Activated CD8-positive, alpha-beta T cell treated with anti-CD3 and anti-CD28 coated beads, Interleukin-2, amount 10 ng/mL, durations not matched to agents 7 days and 5 days (primary cell): Measurements from ENCODE around the gene LHPP. TPM values are rescaled to one million over a fixed set of nuclear protein-coding genes. Genes with fewer than 3 reads are reported as not detected.
A peak's percentile ranks its signal among the peaks of the same experiment; 100 is the strongest.

Experiments used
- ATAC-seq: fragments of 150-1000 bp; cut with Tn5 transposase; one replicate; pipeline ENCODE4 v1.10.0; 2021; ENCODE audit warnings: moderate library complexity
- CTCF ChIA-PET: fragments of 350-600 bp; sonication (Branson Sonifier 250); formaldehyde crosslinking; loops from one replicate; lab custom pipeline; 2021; ENCODE audit warnings: antibody characterized with exemption; lab: Charles Lee
- POLR2A ChIA-PET: fragments of 350-600 bp; sonication (Branson Sonifier 250); formaldehyde crosslinking; loops from one replicate; lab custom pipeline; 2021; ENCODE audit warnings: antibody characterized with exemption; lab: Charles Lee
- DNase-seq: peaks from one replicate; pipeline ENCODE4 v3.0.0-alpha.2; 2020
- H3K27ac Mint-ChIP-seq: one replicate; pipeline ENCODE4 v1.8.0; 2021; ENCODE audit warnings: mild to moderate bottlenecking, mixed read lengths
- H3K27me3 Mint-ChIP-seq: one replicate; pipeline ENCODE4 v1.8.0; 2021; ENCODE audit warnings: low read depth, mixed read lengths
- H3K36me3 Mint-ChIP-seq: one replicate; pipeline ENCODE4 v1.8.0; 2021; ENCODE audit warnings: low read depth, mixed read lengths
- H3K4me1 Mint-ChIP-seq: one replicate; pipeline ENCODE4 v1.8.0; 2021; ENCODE audit warnings: low read depth, mixed read lengths
- H3K4me3 Mint-ChIP-seq: one replicate; pipeline ENCODE4 v1.8.0; 2021; ENCODE audit warnings: mild to moderate bottlenecking, mixed read lengths
- H3K9me3 Mint-ChIP-seq: one replicate; pipeline ENCODE4 v1.8.0; 2022; ENCODE audit warnings: mixed read lengths; ENCODE audit not compliant: insufficient read depth
- total RNA-seq, 2 experiments: library from RNA; stranded (reverse); gene quantifications; one replicate each; pipeline ENCODE4 v1.2.3, GENCODE V29; 2021

Gene LHPP
- total RNA-seq, 2 experiments from 2014 or later, result 24.7 to 25.7 TPM

DNA sequence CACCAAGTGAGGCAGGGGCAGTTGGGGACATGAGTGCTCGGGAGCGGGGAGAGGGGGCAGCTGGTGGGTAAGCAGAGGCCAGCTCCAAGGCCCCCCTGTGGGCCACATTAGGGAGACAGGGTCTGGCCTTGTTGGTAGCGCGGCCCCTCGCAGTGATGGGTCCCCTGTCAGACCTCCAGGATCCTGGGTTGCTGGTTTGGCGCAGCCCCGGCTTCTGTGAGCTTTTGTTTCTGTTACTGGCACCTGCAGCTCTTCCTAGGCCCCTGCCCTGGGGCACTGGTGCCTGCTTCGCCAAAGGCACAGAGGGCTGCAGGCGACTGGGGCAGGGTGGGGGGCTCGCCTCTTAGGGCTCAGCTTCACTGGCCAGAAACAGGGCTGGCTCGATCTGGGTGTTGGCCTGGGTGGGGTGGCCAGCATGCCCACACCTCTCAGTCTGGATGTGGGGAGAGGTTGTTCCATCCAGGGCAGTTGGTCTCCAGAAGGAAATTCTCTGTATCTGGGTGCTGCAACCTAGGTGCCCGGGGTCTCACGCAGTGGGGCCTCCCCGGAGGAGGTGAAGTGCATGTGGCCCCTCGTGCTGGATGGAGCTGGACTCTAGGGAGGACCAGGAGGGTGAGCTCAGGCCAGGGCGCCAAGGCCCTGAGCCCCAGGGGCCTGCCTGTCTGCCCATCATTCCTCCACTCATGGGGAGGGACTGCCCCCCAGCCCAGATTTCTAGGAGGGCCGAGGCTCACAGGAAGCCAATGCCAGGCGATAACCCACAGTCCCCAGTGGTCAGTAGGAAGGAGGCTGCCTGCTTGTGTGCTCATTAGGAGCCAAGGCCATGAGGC lies 138.6 kb downstream of the LHPP start:
- no peaks in the 10 kb centered on the region for H3K9me3 Mint-ChIP-seq
- no peaks in the 10 kb centered on the region for H3K36me3 Mint-ChIP-seq
- ChIA-PET CTCF (no interaction called here), POLR2A (no interaction called here)
- no peak overlapping the region for H3K4me3 Mint-ChIP-seq
- H3K27ac Mint-ChIP-seq, result no peak overlapping the region
- no peaks in the 10 kb centered on the region for H3K4me1 Mint-ChIP-seq
- ATAC-seq, result no peak
- H3K27me3 Mint-ChIP-seq, result no peaks in the 10 kb centered on the region
- no peak for DNase-seq

DNA sequence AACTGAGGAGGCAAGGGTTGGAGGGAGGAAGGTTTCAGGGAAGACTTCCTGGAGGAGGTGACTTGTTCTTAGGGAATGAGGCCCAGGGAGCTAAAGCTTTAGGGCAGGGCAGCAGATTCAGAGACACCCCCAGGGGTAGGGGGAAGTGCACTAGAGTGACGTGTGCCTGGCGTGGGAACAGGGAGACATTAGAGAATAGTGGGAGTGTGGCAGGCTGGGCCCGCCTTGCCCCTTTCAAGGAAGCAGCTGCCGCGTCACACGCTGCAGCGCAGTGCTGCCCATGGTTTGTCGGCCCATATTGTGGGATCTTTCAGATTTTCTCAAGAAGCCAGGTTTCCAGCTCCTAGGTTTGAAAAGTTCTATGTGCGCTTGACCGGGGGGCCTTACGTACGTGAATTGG lies 139.4 kb downstream of the LHPP start:
- no peak for DNase-seq
- POLR2A ChIA-PET, result no interaction called here
- H3K36me3 Mint-ChIP-seq, result no peaks in the 10 kb centered on the region
- H3K4me3 Mint-ChIP-seq, result no peak overlapping the region
- no peak overlapping the region for H3K27ac Mint-ChIP-seq
- no peaks in the 10 kb centered on the region for H3K27me3 Mint-ChIP-seq
- H3K4me1 Mint-ChIP-seq, result no peaks in the 10 kb centered on the region
- CTCF ChIA-PET, result no interaction called here
- no peak for ATAC-seq
- no peaks in the 10 kb centered on the region for H3K9me3 Mint-ChIP-seq

DNA sequence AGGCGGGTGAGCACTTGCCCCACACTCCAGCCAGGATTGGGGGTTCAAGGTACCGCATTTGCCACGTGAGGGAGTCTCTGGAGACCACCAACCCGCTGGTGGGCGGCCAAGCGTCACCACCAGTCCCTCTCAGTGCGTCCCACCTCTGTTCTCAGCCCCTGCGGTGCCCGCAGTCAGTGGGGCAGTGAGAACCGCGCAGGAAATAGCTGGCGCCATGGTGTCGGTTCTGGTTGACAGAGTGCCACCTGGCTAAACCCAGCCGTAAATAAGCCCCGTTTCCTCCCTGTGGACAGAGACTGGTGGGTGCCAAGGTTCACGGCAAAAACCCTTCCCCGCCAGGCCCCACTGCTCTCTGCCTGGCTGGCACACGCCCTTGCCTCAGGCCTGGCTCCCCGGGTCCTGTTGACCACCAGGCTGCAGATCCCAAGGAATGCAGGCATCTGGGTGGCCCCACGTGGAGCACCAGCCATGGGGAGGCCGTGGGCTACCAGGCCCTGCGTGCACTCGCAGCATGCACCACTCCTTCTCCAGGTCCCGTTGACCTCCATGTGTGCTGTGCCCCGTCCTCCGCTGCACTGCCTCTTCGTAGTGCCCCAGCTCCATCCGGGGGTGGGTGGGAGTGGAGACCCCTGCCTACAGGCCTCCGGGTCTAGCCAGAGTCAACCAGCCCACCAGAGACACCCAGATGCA lies 140.0 kb downstream of the LHPP start:
- Mint-ChIP-seq H3K36me3 (no peaks in the 10 kb centered on the region), H3K4me3 (no peak overlapping the region), H3K4me1 (no peaks in the 10 kb centered on the region), H3K27me3 (no peaks in the 10 kb centered on the region), H3K27ac (no peak overlapping the region), H3K9me3 (no peaks in the 10 kb centered on the region)
- ATAC-seq, result no peak
- DNase-seq, result no peak
- ChIA-PET CTCF (no interaction called here), POLR2A (no interaction called here)

DNA sequence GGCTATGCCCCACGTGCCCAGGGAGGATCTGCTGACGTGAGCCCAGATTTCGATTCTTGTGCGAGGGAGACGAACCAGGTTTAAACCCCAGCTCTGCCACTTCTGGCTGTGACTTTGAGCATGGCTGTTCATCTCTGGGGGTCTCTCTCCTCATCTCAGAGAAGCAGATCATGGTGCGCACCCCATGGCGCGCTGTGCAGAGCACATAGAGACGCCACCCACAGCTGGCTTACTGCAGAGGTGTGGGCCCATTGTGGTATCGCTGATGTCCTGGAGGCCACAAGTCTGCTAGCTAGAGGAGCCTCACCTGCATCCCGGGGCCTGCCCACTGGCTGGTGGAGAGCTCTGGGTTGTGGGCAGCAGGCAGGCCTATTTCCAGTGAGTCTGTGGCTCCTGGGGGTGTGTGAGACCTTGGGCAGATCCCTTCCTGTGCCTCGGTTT lies 140.5 kb downstream of the LHPP start:
- no peaks in the 10 kb centered on the region for H3K9me3 Mint-ChIP-seq
- CTCF ChIA-PET, result no interaction called here
- no peaks in the 10 kb centered on the region for H3K4me1 Mint-ChIP-seq

DNA sequence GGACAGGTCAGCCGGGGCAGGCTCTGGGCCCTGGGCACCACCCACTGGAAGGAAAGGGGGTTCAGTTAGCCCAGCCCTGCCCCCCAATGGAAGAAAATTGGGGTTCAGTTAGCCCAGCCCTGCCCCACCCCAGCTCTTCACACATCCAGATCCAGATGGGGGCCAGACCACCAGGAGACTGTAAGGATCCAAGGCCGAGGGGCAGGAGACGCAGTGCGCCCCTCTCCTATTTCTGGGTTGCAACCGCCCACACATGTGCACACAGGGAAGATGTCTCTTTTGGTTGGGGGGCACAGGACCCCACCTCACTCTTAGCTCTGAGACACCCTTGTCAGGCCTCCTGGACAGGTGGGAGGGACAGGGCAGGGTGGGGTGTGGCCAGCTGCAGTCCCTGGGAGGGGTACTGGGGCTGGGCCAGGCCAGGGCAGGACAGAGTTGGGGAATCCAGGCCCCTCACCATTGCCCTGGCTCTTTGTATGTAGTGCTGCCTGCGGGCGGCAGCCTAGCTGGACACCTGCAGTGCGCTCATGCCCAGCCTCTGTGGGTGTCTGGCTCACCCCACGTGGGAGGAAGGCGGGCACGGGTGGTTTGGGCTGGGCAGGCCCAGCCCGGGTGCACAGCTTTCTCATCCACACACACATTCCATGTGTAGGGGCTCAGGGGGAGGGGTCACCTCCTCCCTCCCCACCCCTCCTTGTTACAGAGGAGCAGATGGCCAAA lies 141.2 kb downstream of the LHPP start:
- no peaks in the 10 kb centered on the region for H3K36me3 Mint-ChIP-seq
- H3K9me3 Mint-ChIP-seq, result no peaks in the 10 kb centered on the region
- H3K27ac Mint-ChIP-seq, result no peak overlapping the region
- POLR2A ChIA-PET, result interaction anchor here (0.5 to 0.7 kb wide), 2 partner anchors 11 to 185 kb away, joined by 3 read pairs; no protein-coding TSS in a partner anchor
- ATAC-seq (peak; percentile 7), DNase-seq (no peak)
- CTCF ChIA-PET, result no interaction called here
- H3K4me1 Mint-ChIP-seq, result no peaks in the 10 kb centered on the region
- H3K27me3 Mint-ChIP-seq, result no peaks in the 10 kb centered on the region
- no peak overlapping the region for H3K4me3 Mint-ChIP-seq

More for the DNA sequence above, 140.5 kb downstream of the LHPP start:
- Mint-ChIP-seq H3K4me3 (no peak overlapping the region), H3K27ac (no peak overlapping the region), H3K27me3 (no peaks in the 10 kb centered on the region), H3K36me3 (no peaks in the 10 kb centered on the region)
- DNase-seq, result no peak
- POLR2A ChIA-PET, result no interaction called here
- no peak for ATAC-seq

DNA sequence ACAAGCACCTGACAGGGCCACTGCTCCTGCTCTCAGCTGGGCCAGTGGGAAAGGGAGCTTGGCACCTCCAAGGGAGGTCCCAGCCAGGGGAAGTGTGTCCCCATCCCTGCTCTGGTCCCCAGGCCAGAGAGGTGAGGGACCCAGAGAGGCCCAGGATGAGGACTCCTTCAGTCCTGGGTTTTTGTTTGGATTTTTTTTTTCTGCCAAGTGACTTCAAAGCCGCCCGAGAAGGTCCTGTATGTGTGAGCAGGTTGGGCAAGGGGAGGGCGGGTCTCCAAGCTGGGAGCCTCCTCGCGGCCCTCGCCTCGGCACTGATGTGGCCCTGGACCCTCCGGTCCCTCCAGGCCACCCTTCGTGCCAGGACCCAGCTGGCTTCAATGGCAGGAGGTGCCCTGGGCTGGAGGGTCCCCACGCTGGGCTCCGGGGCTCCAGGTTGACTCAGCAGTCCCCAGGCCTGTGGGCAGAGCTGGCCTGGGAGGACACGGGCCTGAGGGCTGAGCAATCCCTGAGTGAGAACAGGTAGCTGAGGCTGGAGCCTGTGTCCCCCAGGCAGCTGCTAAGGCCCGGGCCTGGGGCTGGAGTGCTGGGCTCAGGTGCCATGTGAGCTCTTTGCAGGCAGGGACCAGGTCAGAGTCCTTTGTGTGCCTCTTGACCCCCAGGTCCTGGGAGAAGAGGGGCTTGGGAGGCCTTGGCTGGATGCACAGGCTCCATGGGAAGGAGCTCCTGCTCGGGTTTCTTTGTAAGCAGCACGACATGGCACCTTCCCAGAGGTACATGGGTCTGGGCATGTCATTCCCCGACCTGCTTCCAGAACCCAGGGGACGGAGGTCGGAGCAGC lies 142.0 kb downstream of the LHPP start:
- ATAC-seq (no peak), DNase-seq (no peak)
- H3K4me1 Mint-ChIP-seq, result no peaks in the 10 kb centered on the region
- no peaks in the 10 kb centered on the region for H3K27me3 Mint-ChIP-seq
- H3K4me3 Mint-ChIP-seq, result no peak overlapping the region
- H3K9me3 Mint-ChIP-seq, result no peaks in the 10 kb centered on the region
- no peak overlapping the region for H3K27ac Mint-ChIP-seq
- H3K36me3 Mint-ChIP-seq, result no peaks in the 10 kb centered on the region
- ChIA-PET CTCF (interaction anchor here (0.6 kb wide), 1 partner anchor 9 kb away, joined by 3 read pairs; no protein-coding TSS in a partner anchor), POLR2A (interaction anchor here (0.7 kb wide), 1 partner anchor 10 kb away, joined by 3 read pairs; no protein-coding TSS in a partner anchor)

DNA sequence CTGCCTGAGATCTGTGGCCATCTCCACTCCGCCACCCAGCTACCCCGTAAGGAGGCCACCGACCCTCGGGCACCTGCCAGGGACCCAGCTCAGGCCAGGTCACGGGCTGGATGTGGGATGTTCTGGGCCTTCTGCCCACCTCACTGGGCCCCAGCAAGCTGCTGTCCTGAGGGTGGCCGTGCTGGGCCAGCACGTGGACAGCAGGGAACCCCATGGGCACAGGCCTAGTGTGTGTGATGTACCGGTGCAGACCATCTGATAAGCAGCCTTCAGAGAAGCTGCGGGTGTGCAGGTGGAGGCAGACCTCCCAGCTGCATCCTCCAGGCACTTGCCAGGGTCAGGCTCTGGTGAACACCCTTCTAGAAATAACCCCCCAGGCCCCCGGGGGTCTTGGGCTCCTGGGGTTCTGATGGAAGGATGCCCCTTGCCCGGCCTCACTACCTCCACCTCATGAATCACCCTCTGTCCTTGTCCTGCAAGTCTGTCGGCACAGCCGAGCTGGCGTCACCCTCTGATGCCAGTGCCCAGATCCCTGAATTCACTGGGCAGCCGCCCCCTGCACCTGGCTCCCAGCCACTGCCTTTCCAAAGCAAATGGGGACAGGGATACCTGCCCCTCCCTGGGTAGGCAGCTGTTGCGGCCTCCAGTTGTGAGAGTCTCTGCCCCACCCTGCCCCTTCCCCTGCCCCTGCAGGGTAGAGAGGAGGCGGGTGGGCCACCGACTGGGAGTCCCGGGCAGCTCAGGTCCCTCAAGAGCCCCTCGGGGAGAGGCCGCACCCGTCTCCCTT lies 142.8 kb downstream of the LHPP start:
- Mint-ChIP-seq H3K4me1 (no peaks in the 10 kb centered on the region), H3K9me3 (no peaks in the 10 kb centered on the region), H3K27me3 (no peaks in the 10 kb centered on the region), H3K36me3 (no peaks in the 10 kb centered on the region), H3K4me3 (no peak overlapping the region), H3K27ac (no peak overlapping the region)
- POLR2A ChIA-PET, result no interaction called here
- DNase-seq (no peak), ATAC-seq (no peak)
- CTCF ChIA-PET, result interaction anchor here (0.6 kb wide), 1 partner anchor 10 kb away, joined by 3 read pairs; no protein-coding TSS in a partner anchor

DNA sequence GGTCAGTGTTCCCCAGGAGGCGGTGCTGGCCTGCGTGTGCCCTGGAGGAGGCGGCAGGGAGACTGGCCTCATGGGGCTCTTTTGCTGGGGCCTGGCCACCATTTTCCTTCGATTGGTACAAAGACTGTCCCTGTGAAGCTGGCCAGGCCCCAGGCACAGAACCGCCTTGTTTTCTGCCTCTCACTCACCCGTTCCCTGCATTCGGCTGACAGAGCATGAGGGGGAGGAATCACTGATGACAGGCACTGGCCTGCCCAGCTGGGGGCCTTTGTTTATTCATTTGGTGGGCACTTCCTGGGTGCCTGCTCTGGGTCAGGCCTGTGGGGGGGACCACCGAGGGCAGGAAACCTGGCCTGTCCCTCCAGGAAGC lies 143.4 kb downstream of the LHPP start:
- no peak for DNase-seq
- CTCF ChIA-PET, result no interaction called here
- peaks cover 1% of the 10 kb centered on the region for H3K4me1 Mint-ChIP-seq

DNA sequence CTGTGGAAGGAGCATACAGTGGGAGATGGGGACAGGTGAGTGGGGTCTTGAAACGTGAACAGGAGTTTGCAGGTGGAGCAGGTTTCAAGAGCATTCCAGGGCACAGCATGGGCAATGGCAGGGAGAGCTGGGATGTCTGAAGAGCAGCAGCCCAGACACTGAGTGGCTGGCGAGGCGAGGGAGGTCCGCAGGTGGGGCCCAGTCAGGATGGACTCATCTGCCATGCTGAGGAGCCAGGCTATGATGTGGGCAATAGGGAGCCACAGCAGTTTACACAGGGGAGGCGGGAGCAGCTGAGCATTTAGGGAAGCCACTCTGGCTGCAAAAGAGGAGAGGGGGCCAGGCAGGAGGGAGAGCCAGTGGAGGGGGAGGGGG lies 143.8 kb downstream of the LHPP start:
- no peak overlapping the region for H3K4me3 Mint-ChIP-seq
- no peaks in the 10 kb centered on the region for H3K27me3 Mint-ChIP-seq
- H3K36me3 Mint-ChIP-seq, result peaks cover 2% of the 10 kb centered on the region
- H3K9me3 Mint-ChIP-seq, result no peaks in the 10 kb centered on the region
- ChIA-PET POLR2A (no interaction called here), CTCF (no interaction called here)
- peaks cover 3% of the 10 kb centered on the region for H3K4me1 Mint-ChIP-seq
- peak overlapping the region; percentile 25 for H3K27ac Mint-ChIP-seq
- DNase-seq, result no peak
- no peak for ATAC-seq

More for the DNA sequence above, 143.4 kb downstream of the LHPP start:
- Mint-ChIP-seq H3K9me3 (no peaks in the 10 kb centered on the region), H3K27ac (peak overlapping the region; percentile 25), H3K4me3 (no peak overlapping the region), H3K36me3 (peaks cover 2% of the 10 kb centered on the region), H3K27me3 (no peaks in the 10 kb centered on the region)
- POLR2A ChIA-PET, result no interaction called here
- no peak for ATAC-seq

DNA sequence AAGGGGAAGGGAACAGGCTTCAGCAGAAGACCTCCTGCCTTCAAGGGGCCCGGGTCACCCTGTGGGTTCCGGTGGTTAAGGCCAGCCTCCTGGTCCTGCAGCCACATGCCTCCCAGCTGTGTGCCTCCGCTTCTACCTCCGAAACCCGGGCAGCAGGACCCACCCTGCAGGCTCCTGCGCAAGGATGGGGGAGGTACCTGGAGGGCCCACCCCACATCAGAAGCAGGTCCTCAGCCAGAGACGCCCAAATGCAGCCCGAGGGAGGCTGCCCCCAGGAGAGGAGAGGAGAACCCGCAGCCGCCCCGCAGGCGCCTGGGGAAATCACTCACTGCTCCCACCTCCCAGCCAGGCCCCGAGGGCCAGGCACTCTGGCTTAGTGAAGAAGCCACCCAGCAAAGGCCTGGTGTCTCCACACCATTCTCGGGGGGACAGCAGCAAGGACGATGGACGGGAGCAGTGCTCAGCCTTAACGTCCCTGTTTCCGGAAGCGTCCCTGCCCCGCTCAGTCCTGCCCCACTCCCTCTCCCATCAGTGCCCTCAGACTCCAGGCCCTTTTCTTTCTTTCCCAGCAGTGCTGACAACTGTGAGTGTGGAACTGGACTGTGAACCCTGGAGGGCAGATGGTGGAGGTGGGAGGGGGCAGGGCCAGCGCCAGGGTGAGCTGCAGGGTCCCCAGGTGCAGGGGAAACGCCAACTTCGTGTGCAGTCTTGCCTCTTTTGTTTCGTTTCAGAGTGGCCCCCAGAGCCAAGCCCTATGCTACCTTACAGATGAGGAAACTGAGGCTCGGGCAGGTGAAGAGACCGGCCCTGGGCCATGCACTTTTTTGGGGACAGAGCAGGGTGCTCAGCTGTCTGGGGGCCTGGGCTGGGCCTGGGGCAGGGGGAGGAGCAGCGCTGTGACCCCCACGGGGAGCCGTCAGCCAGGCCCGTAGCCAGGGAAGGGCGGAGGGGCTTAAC lies 144.5 kb downstream of the LHPP start:
- no peaks in the 10 kb centered on the region for H3K9me3 Mint-ChIP-seq
- no peaks in the 10 kb centered on the region for H3K27me3 Mint-ChIP-seq
- peaks cover 2% of the 10 kb centered on the region for H3K36me3 Mint-ChIP-seq
- peaks cover 5% of the 10 kb centered on the region for H3K4me1 Mint-ChIP-seq
- DNase-seq, result no peak
- CTCF ChIA-PET, result no interaction called here
- ATAC-seq, result no peak
- no peak overlapping the region for H3K27ac Mint-ChIP-seq
- H3K4me3 Mint-ChIP-seq, result no peak overlapping the region
- POLR2A ChIA-PET, result no interaction called here
